ENCODE results near the gene SFSWAP.

The SFSWAP gene

DNA sequence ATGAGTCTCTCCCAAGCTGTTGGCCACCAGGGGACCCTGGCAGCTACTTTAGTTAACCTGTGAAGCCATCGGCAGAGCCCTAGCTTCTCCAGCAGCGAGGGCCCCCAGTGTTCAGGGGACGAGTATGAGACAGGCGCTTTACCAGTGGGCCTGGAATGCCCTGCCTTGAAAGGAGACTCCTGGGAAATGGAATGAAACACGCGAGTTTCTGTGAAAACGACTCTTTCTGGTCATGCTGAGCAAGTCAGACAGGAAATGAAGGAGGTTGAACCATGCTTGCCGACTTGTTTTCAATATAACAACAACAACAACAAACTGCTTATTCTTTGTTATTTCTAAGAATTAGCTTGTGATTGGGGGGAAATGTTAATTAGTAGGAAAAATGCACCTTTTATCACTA, 42.9 kb downstream of the SFSWAP start:
- H3K27me3 ChIP-seq (ENCODE audit: low read depth, low read length) = no peaks in the 10 kb centered on the region
- H3K4me3 ChIP-seq (ENCODE audit: low read depth in 1 of 2, low read length in 2 of 2) = no peak overlapping the region
- peaks cover 44 to 68% of the 10 kb centered on the region in 2 donors for H3K36me3 ChIP-seq (ENCODE audit: control insufficient read depth in 1 of 2, insufficient read depth in 2 of 2, low read length in 2 of 2)
- no peaks in the 10 kb centered on the region for H3K4me1 ChIP-seq (ENCODE audit: control insufficient read depth in 1 of 2, insufficient read depth in 2 of 2, low read length in 2 of 2)
- no peak overlapping the region for H3K27ac ChIP-seq (ENCODE audit: low read length)
- H3K9me3 ChIP-seq (ENCODE audit: control insufficient read depth in 1 of 2, low read length in 2 of 2) = no peaks in the 10 kb centered on the region

DNA sequence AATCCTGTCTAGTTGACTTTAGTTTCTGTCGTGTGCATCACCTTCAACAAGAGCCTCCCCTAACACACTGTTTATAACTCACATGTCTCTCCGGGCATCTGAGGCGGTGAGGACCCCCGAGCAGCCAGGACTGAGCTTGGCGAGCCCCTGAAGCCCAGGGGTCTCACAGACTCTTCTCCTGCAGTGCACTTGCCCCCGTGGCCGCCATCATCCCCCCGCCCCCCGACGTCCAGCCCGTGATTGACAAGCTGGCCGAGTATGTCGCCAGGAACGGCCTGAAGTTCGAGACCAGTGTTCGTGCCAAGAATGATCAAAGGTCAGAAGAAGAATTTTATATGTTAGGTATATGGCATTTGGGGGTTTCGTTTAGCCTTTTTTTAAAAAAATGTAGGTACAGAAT, 43.3 kb downstream of the SFSWAP start:
- Histone ChIP-seq H3K4me1 (ENCODE audit: control insufficient read depth in 1 of 2, insufficient read depth in 2 of 2, low read length in 2 of 2) (no peaks in the 10 kb centered on the region), H3K27me3 (ENCODE audit: low read depth, low read length) (no peaks in the 10 kb centered on the region), H3K36me3 (ENCODE audit: control insufficient read depth in 1 of 2, insufficient read depth in 2 of 2, low read length in 2 of 2) (peaks cover 42 to 72% of the 10 kb centered on the region in 2 donors)

DNA sequence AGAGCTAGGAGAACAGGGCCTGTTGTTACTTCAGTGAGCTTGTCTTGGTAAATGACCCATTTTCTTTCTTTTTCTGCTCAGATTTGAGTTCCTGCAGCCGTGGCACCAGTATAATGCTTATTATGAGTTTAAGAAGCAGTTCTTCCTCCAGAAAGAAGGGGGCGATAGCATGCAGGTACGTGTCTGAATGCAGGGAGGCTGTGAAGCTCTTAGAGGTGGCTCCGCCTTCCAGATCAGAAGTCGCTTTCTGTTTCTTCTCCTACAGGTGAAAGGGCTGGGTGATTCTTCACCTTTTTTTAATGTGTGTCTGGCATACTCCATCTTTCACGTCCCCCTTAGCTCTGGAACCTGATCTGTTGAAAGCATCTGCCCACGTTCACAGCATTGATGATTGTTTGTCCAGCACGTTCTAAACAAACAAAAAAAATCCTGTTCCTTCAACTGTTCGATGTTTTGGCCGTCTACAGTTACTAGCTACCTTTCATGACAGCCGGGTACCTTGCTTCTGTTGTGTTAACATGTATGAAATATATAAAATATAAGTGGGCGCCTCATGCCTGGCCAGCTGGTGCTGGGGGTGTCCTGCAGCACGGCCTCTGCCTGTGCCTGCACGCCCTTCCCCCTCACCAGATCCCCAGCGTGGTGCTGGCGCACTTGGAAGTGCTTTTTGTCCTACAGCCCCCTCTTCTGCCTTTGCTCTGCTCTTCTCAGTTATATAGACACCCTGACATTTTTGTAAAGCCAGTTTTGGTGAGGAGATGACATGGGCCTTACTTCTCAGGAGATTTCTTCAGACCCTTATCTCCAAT, 44.6 kb downstream of the SFSWAP start:
- no peaks in the 10 kb centered on the region for H3K4me1 ChIP-seq (ENCODE audit: control insufficient read depth in 1 of 2, insufficient read depth in 2 of 2, low read length in 2 of 2)
- H3K27me3 ChIP-seq (ENCODE audit: low read depth, low read length) = no peaks in the 10 kb centered on the region
- H3K27ac ChIP-seq (ENCODE audit: low read length) = no peak overlapping the region
- no peaks in the 10 kb centered on the region for H3K9me3 ChIP-seq (ENCODE audit: control insufficient read depth in 1 of 2, low read length in 2 of 2)
- peaks cover 42 to 75% of the 10 kb centered on the region in 2 donors for H3K36me3 ChIP-seq (ENCODE audit: control insufficient read depth in 1 of 2, insufficient read depth in 2 of 2, low read length in 2 of 2)
- no peak overlapping the region for H3K4me3 ChIP-seq (ENCODE audit: low read depth in 1 of 2, low read length in 2 of 2)

More for the DNA sequence above, 43.3 kb downstream of the SFSWAP start:
- Histone ChIP-seq H3K4me3 (ENCODE audit: low read depth in 1 of 2, low read length in 2 of 2) (no peak overlapping the region), H3K9me3 (ENCODE audit: control insufficient read depth in 1 of 2, low read length in 2 of 2) (no peaks in the 10 kb centered on the region), H3K27ac (ENCODE audit: low read length) (no peak overlapping the region)

DNA sequence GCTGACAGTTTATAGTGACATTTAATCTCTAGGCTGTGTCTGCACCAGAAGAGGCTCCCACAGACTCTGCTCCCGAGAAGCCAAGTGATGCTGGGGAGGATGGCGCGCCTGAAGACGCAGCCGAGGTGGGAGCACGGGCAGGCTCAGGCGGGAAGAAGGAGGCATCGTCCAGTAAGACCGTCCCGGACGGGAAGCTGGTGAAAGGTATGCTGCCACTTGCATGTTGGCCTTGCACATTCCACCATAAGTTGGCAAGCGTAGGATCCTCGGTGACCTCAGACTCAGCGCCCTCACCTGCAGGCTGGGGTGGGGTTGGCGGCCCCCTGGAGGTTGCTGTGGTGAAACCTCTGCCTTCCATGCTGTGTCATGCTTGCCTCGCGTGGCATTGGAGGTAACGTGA, 45.6 kb downstream of the SFSWAP start:
- Histone ChIP-seq H3K27ac (ENCODE audit: low read length) (no peak overlapping the region), H3K4me1 (ENCODE audit: control insufficient read depth in 1 of 2, insufficient read depth in 2 of 2, low read length in 2 of 2) (no peaks in the 10 kb centered on the region), H3K4me3 (ENCODE audit: low read depth in 1 of 2, low read length in 2 of 2) (no peak overlapping the region), H3K36me3 (ENCODE audit: control insufficient read depth in 1 of 2, insufficient read depth in 2 of 2, low read length in 2 of 2) (peaks cover 42 to 80% of the 10 kb centered on the region in 2 donors), H3K27me3 (ENCODE audit: low read depth, low read length) (no peaks in the 10 kb centered on the region), H3K9me3 (ENCODE audit: control insufficient read depth in 1 of 2, low read length in 2 of 2) (no peaks in the 10 kb centered on the region)

DNA sequence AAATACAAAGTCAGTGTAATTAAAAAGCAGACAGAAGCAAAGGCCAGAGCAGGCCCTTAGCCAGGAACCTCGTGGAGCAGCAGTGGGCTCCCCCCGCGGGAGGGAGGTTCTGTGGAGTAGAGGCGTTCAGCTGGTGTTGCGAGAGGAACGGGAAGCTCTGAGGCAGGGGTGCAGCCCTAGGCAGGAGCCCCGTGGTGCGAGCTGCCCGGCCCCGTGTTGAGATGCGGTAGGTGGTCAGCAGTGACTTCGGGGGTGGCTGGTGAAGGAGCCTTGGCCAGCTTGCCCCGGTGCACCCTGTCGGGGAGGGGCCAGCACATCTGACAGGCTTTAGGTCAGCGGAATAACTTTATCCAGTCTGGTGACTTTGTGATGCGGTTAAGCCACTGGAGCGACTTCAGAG, 46.2 kb downstream of the SFSWAP start:
- Histone ChIP-seq H3K27me3 (ENCODE audit: low read depth, low read length) (no peaks in the 10 kb centered on the region), H3K9me3 (ENCODE audit: control insufficient read depth in 1 of 2, low read length in 2 of 2) (no peaks in the 10 kb centered on the region), H3K36me3 (ENCODE audit: control insufficient read depth in 1 of 2, insufficient read depth in 2 of 2, low read length in 2 of 2) (peaks cover 42 to 80% of the 10 kb centered on the region in 2 donors), H3K4me1 (ENCODE audit: control insufficient read depth in 1 of 2, insufficient read depth in 2 of 2, low read length in 2 of 2) (no peaks in the 10 kb centered on the region), H3K27ac (ENCODE audit: low read length) (no peak overlapping the region), H3K4me3 (ENCODE audit: low read depth in 1 of 2, low read length in 2 of 2) (no peak overlapping the region)

DNA sequence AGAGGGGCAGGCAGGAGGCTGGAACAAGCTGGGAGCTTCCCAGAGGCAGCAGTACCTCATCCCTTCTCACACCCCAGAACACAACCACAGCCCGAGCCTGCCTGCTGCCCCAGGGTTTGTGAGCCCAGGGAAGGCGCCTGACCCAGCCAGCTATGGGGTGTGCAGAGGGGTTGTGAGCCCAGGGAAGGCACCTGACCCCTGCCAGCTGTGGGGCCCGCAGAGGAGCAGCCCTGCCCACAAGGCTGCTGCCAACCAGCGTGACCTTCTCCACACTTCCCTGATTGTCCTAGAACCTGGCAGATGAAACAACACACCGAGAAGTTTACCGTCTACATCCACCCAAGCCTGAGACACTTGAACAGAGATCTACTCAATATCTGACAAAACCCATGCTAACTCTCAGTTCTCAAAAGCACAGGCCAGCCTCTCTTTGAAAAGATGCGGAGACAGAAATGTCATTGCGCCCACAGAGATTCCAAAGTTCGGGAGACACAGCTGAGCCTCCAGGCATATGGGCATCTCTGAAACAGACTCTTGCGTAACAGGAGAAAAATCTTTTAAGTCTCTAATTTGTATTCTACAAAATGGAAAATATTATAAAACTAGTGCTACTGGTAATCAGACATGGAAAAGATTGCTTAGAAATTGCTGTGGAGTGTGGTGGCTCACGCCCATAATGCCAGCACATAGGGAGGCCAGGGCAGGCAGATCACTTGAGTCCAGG, 47.3 kb downstream of the SFSWAP start:
- H3K36me3 ChIP-seq (ENCODE audit: control insufficient read depth in 1 of 2, insufficient read depth in 2 of 2, low read length in 2 of 2) = peaks cover 43 to 77% of the 10 kb centered on the region in 2 donors

DNA sequence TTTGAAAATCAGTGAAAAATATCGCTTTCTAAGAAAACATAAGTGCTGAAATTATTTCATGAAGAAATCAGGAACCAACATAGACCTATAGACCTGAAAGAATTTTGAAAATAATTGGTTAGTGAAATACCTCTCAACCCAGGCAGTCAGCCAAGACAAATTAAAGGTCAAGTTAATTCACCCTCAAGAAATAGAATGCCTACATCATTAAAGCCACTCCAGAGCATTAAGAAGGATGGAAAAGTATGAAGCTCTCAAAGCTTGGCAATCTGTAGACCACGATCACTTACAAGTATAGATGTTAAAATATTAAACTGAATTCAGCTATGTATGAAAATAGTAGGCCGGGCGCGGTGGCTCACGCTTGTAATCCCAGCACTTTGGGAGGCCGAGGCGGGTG, 48.3 kb downstream of the SFSWAP start:
- H3K4me1 ChIP-seq (ENCODE audit: control insufficient read depth in 1 of 2, insufficient read depth in 2 of 2, low read length in 2 of 2) = no peaks in the 10 kb centered on the region
- no peak overlapping the region for H3K4me3 ChIP-seq (ENCODE audit: low read depth in 1 of 2, low read length in 2 of 2)
- H3K36me3 ChIP-seq (ENCODE audit: control insufficient read depth in 1 of 2, insufficient read depth in 2 of 2, low read length in 2 of 2) = peaks cover 39 to 72% of the 10 kb centered on the region in 2 donors
- H3K9me3 ChIP-seq (ENCODE audit: control insufficient read depth in 1 of 2, low read length in 2 of 2) = no peaks in the 10 kb centered on the region
- H3K27me3 ChIP-seq (ENCODE audit: low read depth, low read length) = no peaks in the 10 kb centered on the region
- no peak overlapping the region for H3K27ac ChIP-seq (ENCODE audit: low read length)

More for the DNA sequence above, 47.3 kb downstream of the SFSWAP start:
- no peak overlapping the region for H3K4me3 ChIP-seq (ENCODE audit: low read depth in 1 of 2, low read length in 2 of 2)
- H3K4me1 ChIP-seq (ENCODE audit: control insufficient read depth in 1 of 2, insufficient read depth in 2 of 2, low read length in 2 of 2) = no peaks in the 10 kb centered on the region
- H3K27me3 ChIP-seq (ENCODE audit: low read depth, low read length) = no peaks in the 10 kb centered on the region
- H3K9me3 ChIP-seq (ENCODE audit: control insufficient read depth in 1 of 2, low read length in 2 of 2) = no peaks in the 10 kb centered on the region
- no peak overlapping the region for H3K27ac ChIP-seq (ENCODE audit: low read length)

DNA sequence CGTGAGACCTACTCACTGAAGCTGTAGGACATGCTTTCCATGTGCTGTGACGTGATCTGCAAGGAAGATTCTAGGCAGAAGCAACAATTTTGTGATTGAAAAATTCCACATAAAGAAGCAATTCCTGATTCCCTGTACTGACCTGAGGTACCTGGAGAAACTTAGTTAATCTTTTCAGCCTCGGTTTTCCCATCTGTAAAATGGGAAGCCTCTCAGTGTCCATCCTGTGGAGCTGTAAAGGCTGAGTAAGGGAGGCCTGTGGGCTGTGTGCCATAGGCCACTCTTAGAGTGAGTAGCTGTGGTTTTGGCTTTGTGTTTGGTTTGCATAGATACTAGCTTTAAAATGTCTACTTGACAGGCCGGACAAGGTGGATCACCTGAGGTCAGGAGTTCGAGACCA, 50.7 kb downstream of the SFSWAP start:
- H3K36me3 ChIP-seq (ENCODE audit: control insufficient read depth in 1 of 2, insufficient read depth in 2 of 2, low read length in 2 of 2) = peaks cover 37 to 75% of the 10 kb centered on the region in 2 donors
- H3K4me3 ChIP-seq (ENCODE audit: low read depth in 1 of 2, low read length in 2 of 2) = no peak overlapping the region
- no peaks in the 10 kb centered on the region for H3K4me1 ChIP-seq (ENCODE audit: control insufficient read depth in 1 of 2, insufficient read depth in 2 of 2, low read length in 2 of 2)
- H3K9me3 ChIP-seq (ENCODE audit: control insufficient read depth in 1 of 2, low read length in 2 of 2) = no peaks in the 10 kb centered on the region
- no peaks in the 10 kb centered on the region for H3K27me3 ChIP-seq (ENCODE audit: low read depth, low read length)
- H3K27ac ChIP-seq (ENCODE audit: low read length) = no peak overlapping the region

DNA sequence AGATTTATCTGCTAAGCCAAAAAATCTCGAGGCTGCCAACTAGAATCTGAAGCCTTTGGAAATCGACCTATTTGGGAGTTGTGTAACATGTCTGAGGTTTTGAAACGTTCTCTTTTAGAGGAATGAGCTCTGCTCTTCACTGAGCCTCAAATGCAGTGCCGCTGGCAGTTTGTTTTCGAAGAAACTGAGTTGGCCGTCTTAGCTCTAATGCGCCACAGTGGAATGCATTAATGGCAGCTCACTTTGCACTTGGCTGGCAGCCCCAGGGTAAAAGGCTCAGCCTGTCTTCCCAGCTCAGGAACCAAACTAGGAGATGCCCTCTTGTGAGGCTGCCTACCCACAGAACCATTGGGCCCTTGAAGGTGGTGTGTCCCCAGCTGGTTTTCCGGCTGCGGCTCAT, 53.8 kb downstream of the SFSWAP start:
- Histone ChIP-seq H3K27me3 (ENCODE audit: low read depth, low read length) (no peaks in the 10 kb centered on the region), H3K4me3 (ENCODE audit: low read depth in 1 of 2, low read length in 2 of 2) (no peak overlapping the region), H3K4me1 (ENCODE audit: control insufficient read depth in 1 of 2, insufficient read depth in 2 of 2, low read length in 2 of 2) (no peaks in the 10 kb centered on the region), H3K27ac (ENCODE audit: low read length) (no peak overlapping the region), H3K9me3 (ENCODE audit: control insufficient read depth in 1 of 2, low read length in 2 of 2) (no peaks in the 10 kb centered on the region), H3K36me3 (ENCODE audit: control insufficient read depth in 1 of 2, insufficient read depth in 2 of 2, low read length in 2 of 2) (peaks cover 43 to 74% of the 10 kb centered on the region in 2 donors)

DNA sequence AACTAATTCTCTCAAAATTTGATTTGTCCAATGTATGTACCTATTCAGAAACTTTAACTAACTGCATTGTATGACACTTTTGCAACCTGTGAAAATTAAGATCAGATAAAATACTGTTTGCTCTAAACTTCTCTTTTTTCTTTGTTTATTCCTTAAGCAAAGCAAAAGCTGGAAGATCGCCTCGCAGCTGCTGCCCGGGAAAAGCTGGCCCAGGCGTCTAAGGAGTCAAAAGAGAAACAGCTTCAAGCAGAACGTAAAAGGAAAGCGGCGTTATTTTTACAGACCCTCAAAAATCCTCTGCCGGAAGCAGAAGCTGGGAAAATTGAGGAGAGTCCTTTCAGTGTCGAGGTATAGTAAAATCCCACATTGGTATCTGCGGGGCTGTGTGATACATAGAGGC, 55.1 kb downstream of the SFSWAP start:
- H3K27me3 ChIP-seq (ENCODE audit: low read depth, low read length) = no peaks in the 10 kb centered on the region
- no peaks in the 10 kb centered on the region for H3K4me1 ChIP-seq (ENCODE audit: control insufficient read depth in 1 of 2, insufficient read depth in 2 of 2, low read length in 2 of 2)
- H3K4me3 ChIP-seq (ENCODE audit: low read depth in 1 of 2, low read length in 2 of 2) = no peak overlapping the region
- H3K27ac ChIP-seq (ENCODE audit: low read length) = no peak overlapping the region
- peaks cover 43 to 83% of the 10 kb centered on the region in 2 donors for H3K36me3 ChIP-seq (ENCODE audit: control insufficient read depth in 1 of 2, insufficient read depth in 2 of 2, low read length in 2 of 2)
- H3K9me3 ChIP-seq (ENCODE audit: control insufficient read depth in 1 of 2, low read length in 2 of 2) = no peaks in the 10 kb centered on the region

DNA sequence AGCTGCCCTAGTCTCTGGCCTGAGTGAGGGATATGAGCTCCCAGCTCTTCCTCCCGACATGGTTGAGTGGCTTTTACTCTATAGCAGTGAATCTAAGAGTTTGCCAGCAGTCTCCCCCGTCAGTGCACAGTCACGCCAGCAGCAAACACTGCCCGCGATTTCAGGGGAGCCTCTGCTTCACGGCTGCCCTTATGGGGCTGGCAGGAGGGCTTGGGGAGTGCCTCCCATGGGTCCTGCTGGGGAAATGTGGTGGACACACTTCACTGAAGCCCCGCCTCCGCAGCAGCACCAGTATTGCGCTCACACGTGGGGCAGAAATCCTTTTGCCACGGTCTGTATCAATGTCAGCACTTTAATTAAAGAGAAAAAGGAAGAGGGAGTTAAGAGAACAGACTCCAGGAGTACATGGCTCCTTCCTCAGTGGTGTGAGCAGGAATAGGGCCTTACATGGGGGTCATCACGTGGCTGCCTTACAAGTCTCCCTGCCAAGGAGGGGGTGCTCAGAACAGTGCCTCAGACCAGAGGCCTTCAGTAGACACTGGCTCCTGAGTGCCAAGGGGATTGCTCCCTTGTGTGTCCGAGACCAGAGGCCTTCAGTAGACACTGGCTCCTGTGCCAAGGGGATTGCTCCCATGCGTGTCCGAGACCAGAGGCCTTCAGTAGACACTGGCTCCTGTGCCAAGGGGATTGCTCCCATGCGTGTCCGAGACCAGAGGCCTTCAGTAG, 55.7 kb downstream of the SFSWAP start:
- Histone ChIP-seq H3K4me3 (ENCODE audit: low read depth in 1 of 2, low read length in 2 of 2) (no peak overlapping the region), H3K27ac (ENCODE audit: low read length) (no peak overlapping the region), H3K9me3 (ENCODE audit: control insufficient read depth in 1 of 2, low read length in 2 of 2) (no peaks in the 10 kb centered on the region), H3K27me3 (ENCODE audit: low read depth, low read length) (no peaks in the 10 kb centered on the region), H3K4me1 (ENCODE audit: control insufficient read depth in 1 of 2, insufficient read depth in 2 of 2, low read length in 2 of 2) (no peaks in the 10 kb centered on the region), H3K36me3 (ENCODE audit: control insufficient read depth in 1 of 2, insufficient read depth in 2 of 2, low read length in 2 of 2) (peaks cover 47 to 83% of the 10 kb centered on the region in 2 donors)
